Prostate gland (tissue), 2 donors: ENCODE results near the gene IL15RA. TPM values are rescaled to one million over a fixed set of nuclear protein-coding genes. Genes with fewer than 3 reads are reported as not detected.

Experiments used
- DNase-seq: peaks from one replicate; pipeline ENCODE4 v3.0.0-alpha.2; 2019; ENCODE audit warnings: low spot score
- H3K27ac ChIP-seq, 2 donors: fragments of 200-600 bp; sonication (generic); 2 replicates each; pipeline ENCODE4 v1.5.1; 2017 to 2019
- H3K27me3 ChIP-seq: fragments of 200-600 bp; sonication (generic); replicated peaks from 2 replicates; pipeline ENCODE4 v1.5.1; 2019; ENCODE audit not compliant: insufficient read depth
- H3K36me3 ChIP-seq, 2 donors: fragments of 200-600 bp; sonication (generic); 1 replicate in 1 of 2; 2 replicates in 1 of 2; pipeline versions ENCODE4 v1.5.1 to v1.8.1; 2017 to 2019
- H3K4me1 ChIP-seq: fragments of 200-600 bp; sonication (generic); replicated peaks from 2 replicates; pipeline ENCODE4 v1.5.1; 2019
- H3K4me3 ChIP-seq, 2 donors: fragments of 200-600 bp; sonication (generic); 2 replicates each; pipeline ENCODE4 v1.5.1; 2017 to 2019
- H3K9me3 ChIP-seq: fragments of 200-600 bp; sonication (generic); 2 replicates; pipeline ENCODE4 v1.5.1; 2017
- CTCF ChIP-seq, 4 experiments: fragments of 200-600 bp in 2 of 4; fragments of 450-650 bp in 2 of 4; sonication (generic) in 2 of 4; IDR thresholded peaks; 1 replicate in 3 of 4; 2 replicates in 1 of 4; pipeline ENCODE4 v1.5.1; 2016 to 2019; ENCODE audit warnings: antibody characterized with exemption in 4 of 4, mild to moderate bottlenecking in 2 of 4, moderate library complexity in 2 of 4
- POLR2A ChIP-seq: fragments of 450-650 bp; IDR thresholded peaks from one replicate; pipeline ENCODE4 v1.6.1; 2016; ENCODE audit warnings: antibody characterized with exemption, mild to moderate bottlenecking
- POLR2AphosphoS5 ChIP-seq: sonication (generic); formaldehyde crosslinking; IDR thresholded peaks from one replicate; pipeline ENCODE4 v1.6.1; 2017; ENCODE audit warnings: antibody characterized with exemption
- WGBS: methylation state at CpG from one replicate; pipeline ENCODE4 v1.1.5; 2018; 5-methylcytosine and 5-hydroxymethylcytosine counted together
- intact Hi-C: fragments of 100-400 bp; cut with DNase I; formaldehyde crosslinking; loops from one replicate; pipeline ENCODE4 v1.14.2; 2022
- total RNA-seq, 2 donors: library from RNA; depleted of rRNA; stranded (reverse); fragments of >200 nt; gene quantifications; one replicate each; pipeline ENCODE4 v1.1.0, GENCODE V29; 2016

IL15RA gene
- total RNA-seq, 2 donors from 2014 or later, result 11.7 to 18.5 TPM

DNA sequence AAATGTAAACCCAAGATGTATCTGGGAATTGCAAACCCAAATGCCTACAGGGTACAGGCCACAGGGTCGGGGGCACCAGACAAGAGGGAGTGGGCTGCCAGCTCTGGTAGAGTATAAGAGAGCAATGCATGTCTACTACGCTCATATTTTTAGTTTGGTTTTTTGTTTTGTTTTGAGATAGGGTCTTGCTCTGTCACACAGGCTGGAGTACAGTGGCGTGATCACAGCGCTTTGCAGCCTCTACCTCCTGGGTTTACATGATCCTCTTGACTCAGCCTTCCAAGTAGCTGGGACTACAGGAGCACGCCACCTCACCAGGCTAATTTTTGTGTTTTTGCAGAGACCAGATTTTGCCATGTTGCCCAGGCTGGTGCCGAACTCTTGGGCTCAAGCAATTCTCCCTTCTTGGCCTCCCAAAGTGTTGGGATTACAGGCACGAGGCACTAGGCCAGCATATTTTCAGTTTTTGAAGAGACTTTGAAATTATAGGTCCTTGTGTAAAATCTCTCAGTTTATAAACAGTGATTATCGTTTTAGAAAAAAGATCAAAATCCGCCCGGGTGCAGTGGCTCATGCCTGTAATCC lies 11.1 kb upstream of the IL15RA start:
- Histone ChIP-seq H3K4me3 (no peak overlapping the region), H3K4me1 (no peaks in the 10 kb centered on the region), H3K36me3 (no peaks in the 10 kb centered on the region), H3K27ac (peak overlapping the region; percentile 13 to 51), H3K27me3 (no peaks in the 10 kb centered on the region), H3K9me3 (no peaks in the 10 kb centered on the region)
- WGBS, result 87% methylated on average over 10 of the region's 10 CpGs
- TF ChIP-seq POLR2A, result no peak
- no peak for TF ChIP-seq POLR2AphosphoS5
- TF ChIP-seq CTCF (IDR thresholded peaks at IDR 0.05), result no peak
- DNase-seq, result no peak
- intact Hi-C loops, result no loop called here

GRCh38 chr10:5987747-5988146 lies 10.4 kb upstream of the IL15RA start:
- Histone ChIP-seq H3K36me3 (no peaks in the 10 kb centered on the region), H3K4me1 (no peaks in the 10 kb centered on the region), H3K4me3 (no peak overlapping the region), H3K27ac (peak overlapping the region; percentile 13 to 51), H3K9me3 (no peaks in the 10 kb centered on the region), H3K27me3 (no peaks in the 10 kb centered on the region)
- no peak for TF ChIP-seq CTCF (IDR thresholded peaks at IDR 0.05)
- no peak for TF ChIP-seq POLR2AphosphoS5
- no peak for TF ChIP-seq POLR2A
- WGBS, result 57% methylated on average over 4 of the region's 4 CpGs
- intact Hi-C loops, result no loop called here
- no peak for DNase-seq

DNA sequence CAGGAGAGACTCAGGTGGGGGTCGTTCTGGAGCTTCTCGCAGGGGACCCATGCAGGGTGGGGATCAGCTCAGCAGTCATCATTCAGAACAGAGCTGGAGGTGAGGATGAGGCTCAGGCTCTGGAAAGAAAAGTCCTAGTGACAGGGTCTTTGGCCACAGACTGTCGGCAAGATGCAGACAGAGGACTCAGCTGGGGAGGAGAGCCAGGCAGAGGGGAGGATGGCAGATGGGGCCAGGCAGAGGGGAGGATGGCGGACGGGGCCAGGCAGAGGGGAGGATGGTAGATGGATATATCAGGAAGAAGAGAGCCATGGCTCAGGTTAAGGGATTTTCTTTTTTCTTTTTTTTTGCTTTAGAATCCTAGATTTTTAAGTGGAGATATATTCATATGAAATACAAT lies 7.7 kb upstream of the IL15RA start:
- Histone ChIP-seq H3K4me3 (no peak overlapping the region), H3K27ac (no peak overlapping the region), H3K27me3 (no peaks in the 10 kb centered on the region), H3K4me1 (no peaks in the 10 kb centered on the region), H3K9me3 (no peaks in the 10 kb centered on the region), H3K36me3 (no peaks in the 10 kb centered on the region)
- TF ChIP-seq POLR2A, result no peak
- TF ChIP-seq CTCF (IDR thresholded peaks at IDR 0.05), result no peak
- no peak for TF ChIP-seq POLR2AphosphoS5
- intact Hi-C loops, result no loop called here
- DNase-seq, result no peak
- WGBS, result 84% methylated on average over 5 of the region's 5 CpGs

DNA sequence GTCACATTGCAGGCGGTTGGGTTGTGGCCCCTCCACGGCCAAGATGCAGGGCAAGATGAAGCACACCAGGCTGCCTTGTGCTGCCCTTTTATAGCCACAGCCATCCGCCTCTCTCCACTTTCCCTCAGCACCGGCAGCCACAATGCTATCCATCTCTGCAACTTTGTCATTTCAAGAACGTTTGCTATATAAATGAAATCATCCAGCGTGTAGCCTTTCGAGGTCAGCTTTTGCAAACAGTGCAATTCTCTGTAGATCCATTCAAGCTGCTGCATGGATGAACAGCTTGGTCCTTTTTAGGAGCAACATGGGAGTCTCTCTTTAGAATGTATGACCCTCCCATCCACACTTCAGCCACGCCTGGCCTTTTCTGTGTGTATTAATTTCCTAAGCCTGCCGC lies 6.4 kb upstream of the IL15RA start:
- no peaks in the 10 kb centered on the region for H3K27me3 ChIP-seq
- H3K9me3 ChIP-seq, result no peaks in the 10 kb centered on the region
- intact Hi-C loops, result no loop called here
- WGBS, result 59% methylated on average over 9 of the region's 9 CpGs
- DNase-seq, result no peak
- no peak overlapping the region for H3K4me3 ChIP-seq
- H3K36me3 ChIP-seq, result no peaks in the 10 kb centered on the region
- TF ChIP-seq POLR2AphosphoS5 (peak; percentile 3), CTCF (IDR thresholded peaks at IDR 0.05) (no peak), POLR2A (no peak)
- peak overlapping the region in 1 of 2 donors; percentile 12 for H3K27ac ChIP-seq
- H3K4me1 ChIP-seq, result no peaks in the 10 kb centered on the region

DNA sequence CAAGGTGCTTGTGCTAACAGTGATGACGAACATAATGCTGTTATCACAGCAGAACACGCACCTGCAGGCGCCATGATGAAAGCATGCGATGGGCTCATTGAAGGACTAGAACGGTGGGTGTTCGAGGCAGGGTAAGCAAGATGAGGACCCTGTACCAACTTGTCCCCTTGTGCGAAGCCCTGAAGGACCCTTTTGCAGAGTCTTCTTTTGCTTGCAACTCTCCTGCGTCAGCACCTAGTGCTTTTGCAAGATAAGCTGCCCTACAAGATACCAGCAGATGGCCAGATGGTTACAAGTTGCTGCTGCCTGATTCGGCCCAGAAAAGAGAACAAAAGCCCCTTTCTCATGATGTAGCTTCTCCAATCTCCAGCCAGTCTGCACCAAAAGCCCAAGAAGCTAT lies 4.2 kb upstream of the IL15RA start:
- Histone ChIP-seq H3K27me3 (no peaks in the 10 kb centered on the region), H3K27ac (no peak overlapping the region), H3K4me1 (no peaks in the 10 kb centered on the region), H3K9me3 (no peaks in the 10 kb centered on the region), H3K4me3 (no peak overlapping the region), H3K36me3 (no peaks in the 10 kb centered on the region)
- DNase-seq, result no peak
- intact Hi-C loops, result no loop called here
- TF ChIP-seq CTCF (IDR thresholded peaks at IDR 0.05) (no peak), POLR2AphosphoS5 (no peak), POLR2A (no peak)
- 80% methylated on average over 9 of the region's 9 CpGs for WGBS
